GM19438 (cell line): Measurements from ENCODE around the gene TWIST2.

Experiments used
- ATAC-seq: cut with Tn5 transposase; IDR thresholded peaks from one replicate; pipeline ENCODE4 v1.9.1; 2021; ENCODE audit warnings: low read depth; ENCODE audit not compliant: unreplicated experiment

TWIST2 gene

DNA sequence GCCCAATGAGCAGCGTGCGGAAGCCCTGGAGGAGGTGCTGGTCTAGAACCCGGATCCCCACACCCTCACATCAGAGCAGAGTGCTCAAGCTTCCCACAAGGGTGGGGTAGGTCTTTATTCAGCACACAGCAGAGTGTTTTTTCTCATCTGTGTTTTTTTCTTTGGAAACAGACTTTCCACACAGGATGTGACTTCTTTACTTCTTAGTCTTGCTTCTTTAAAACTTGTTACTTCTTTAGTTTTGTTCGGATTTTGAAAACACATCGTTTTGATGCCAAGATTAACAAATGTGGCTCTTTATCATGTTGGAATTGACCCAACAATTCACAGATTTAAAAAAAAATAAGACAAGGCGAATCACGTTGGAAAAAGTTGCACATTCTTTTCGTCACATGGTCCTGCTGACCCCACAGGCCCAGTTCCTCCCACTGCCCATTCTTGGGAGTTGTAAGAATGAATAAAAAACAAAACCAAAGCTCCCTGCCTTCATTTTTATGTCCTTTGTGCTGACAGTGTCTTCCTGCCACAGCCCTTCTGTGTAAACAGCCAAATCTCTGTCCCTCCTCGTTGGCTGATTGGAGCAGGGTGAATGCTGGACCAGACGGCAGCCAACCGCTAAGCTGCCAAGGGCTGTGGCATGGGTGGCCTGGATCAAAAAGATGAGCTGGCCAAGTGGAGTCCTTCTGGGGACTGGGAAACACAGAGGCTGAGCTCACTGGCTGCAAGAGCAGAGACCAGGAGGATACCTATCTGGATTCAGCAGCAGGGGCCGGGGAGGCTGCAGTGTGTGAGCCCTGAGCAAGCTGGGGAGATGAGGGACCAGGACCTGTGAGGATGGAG, 81.6 kb downstream of the TWIST2 start:
- ATAC-seq, result no peak

DNA sequence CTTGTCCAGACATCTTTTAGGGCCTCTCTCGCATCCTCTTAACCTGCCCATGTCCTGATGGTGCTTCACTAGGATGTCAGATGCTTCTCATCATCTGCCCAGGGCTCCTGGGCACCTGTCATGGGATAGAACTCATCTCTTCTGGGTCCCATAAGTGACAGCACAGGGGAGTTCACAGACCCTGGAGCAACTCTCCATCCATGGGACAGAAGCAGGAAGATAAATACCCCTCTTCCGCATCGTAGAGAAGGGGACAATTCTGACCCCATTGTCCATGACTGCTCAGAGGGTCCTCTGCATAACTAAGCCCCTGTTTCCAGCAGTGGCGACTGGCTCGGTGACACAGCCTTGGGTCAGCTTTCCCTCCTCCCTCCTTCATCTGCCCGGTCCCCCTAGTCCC, 82.3 kb downstream of the TWIST2 start:
- ATAC-seq, result no peak

DNA sequence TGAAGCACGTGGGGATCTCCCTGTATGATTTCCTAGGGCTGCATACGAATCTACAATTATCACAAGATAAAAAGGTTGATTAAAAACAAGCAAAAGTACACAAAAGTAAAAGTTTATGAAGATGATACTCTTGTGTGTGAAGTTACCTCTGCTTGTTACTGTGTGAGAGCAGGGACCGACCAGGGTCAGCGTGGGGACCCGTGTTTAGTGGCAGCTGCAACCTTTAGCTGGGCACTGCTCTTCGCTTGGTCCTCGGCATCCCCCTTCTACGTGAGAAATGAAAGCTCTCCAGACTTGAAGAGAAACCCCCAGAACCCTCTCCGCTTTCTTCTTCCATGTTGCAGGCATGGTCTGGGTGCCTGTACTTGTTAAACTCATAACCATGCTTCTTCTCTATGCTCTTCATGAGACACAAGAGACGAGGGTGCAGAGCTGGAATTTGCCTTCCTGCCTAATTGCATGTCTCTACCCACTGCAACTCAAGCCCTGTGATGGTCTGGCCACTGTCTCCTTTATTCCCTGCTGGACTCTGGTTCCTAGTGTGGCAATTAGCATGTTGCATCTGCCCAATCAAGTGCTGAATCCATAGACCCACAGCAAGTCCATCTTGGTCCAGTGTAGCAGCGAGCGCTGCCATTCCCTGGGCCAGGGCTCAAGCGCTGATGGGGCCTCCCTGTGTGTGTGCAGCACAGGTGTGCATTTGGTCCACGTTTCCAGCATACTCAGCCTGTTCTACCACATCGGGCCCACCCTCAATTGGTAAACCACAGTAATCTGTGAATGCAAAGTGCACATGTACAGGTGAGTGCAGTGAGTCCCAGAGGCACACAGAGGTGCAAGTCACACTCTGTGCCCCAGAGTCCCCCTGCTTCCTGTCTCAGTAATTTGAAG, 88.5 kb downstream of the TWIST2 start:
- ATAC-seq, result no peak

DNA sequence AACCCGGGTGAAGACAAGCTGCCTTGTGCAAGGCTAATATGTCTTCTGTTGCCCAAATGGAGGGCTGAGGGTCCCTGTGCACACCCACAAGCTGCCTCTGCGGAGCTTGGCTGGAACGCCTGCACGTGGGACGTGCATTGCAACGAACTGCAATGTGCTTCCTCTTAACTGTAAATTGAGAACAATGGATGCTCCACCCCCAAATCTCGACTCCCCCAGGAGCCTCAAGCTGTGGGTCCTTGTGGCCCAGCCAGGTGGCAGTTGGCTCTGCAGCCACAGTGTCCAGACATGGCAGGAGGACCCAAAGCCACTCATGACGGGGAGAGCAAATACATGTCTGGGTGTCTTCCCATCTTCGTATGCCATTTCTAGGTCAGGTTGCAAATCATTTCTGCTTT, 90.1 kb downstream of the TWIST2 start:
- ATAC-seq, result no peak

DNA sequence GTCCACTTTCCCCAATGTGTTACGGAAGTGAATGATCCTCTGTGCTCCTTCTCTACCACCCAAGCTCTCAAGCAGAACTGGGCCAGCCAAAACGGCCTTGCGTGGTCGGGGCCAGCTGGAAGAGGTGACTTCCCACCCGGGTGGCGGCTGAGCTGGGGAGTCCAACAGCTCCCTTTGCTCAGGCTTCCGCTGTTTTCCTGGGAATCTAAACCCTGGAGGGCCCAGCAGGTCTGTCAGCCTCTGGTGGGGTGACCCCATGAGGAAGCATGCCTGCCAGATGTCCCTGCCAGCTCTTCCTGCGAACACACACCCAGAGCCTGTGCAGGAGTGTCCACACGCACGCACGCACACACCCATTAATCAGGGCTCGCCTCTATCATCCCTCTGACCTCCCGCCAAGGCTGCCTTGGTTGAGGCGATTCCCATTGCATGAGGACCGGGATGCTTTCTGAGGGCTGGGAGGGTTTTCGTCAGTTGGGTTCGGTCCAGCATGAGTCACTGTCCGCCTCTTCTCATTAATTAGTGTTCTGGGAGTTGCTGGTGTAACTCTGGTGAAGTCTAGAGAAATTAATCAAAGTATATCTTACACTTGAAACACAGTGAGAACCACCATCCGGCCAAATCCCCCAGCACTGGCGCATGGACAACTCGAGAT, 90.6 kb downstream of the TWIST2 start:
- no peak for ATAC-seq

DNA sequence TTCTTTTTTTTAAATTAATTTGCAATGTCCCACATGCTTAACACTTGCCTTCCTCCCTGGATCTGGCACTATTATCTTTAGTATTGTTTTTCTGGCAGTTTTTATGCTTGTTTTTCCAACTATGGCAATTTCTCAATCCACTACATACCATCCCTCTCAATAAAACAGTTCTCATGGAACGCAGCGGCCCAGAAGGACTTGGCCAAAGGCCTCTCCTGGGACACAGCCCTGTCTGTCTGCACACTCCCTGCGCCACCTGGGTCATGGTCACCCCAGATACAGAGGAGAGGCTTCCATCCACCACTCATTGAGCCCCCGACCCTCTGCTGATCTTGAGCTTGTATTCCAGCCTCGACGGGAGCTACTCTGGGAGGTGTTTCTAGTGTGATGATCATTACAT, 91.2 kb downstream of the TWIST2 start:
- no peak for ATAC-seq

DNA sequence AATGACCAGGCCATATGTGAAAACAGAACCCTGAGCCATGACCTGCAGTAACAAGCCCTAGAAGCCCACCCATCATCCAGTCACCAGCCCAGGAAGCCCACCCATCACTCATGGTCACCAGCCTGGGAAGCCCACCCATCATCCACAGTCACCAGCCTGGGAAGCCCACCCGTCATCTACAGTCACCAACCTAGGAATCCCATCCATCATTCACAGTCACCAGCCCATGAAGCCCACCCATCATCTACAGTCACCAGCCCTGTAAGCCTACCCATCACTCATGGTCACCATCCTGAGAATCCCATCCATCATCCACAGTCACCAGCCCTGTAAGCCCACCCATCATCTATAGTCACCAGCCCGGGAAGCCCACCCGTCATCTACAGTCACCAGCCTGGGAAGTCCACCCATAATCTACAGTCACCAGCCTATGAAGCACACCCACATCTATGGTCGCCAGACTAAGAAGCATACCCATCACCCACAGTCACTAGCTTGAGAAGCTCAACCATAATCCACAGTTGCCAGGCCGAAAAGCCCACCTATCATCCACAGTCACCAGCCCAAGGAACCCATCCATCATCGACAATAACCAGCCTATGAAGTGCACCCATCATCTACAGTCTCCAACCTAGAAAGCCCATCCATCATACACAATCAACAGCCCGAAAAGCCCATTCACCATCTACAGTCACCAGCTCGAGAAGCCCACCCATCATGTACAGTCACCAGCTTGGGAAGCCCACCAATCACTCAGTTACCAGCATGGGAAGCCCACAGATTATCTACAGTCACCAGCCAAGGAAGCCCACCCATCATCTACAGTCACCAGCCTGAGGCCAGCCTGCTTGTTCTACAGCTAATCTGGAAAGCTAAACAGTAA, 91.9 kb downstream of the TWIST2 start:
- ATAC-seq, result no peak

DNA sequence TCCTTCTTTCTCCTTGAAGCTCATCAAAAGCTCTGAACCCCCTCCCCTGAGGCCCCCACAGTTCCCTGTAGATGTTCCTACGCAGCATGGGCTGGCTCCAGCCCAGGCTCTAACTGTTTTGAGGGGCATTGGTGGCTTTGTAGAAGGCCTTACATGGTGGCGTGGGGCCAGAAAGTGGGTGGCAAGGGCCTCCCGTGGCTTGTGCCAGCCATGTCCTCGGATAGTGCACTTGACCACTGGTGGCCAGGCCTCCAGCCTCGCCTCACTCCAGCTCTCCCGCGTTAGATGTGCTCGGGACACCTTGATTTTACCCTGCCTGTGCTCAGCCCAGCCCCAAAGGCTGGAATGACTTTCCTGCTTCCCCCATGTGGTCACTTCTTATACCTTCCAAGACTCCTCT, 92.9 kb downstream of the TWIST2 start:
- ATAC-seq, result no peak

DNA sequence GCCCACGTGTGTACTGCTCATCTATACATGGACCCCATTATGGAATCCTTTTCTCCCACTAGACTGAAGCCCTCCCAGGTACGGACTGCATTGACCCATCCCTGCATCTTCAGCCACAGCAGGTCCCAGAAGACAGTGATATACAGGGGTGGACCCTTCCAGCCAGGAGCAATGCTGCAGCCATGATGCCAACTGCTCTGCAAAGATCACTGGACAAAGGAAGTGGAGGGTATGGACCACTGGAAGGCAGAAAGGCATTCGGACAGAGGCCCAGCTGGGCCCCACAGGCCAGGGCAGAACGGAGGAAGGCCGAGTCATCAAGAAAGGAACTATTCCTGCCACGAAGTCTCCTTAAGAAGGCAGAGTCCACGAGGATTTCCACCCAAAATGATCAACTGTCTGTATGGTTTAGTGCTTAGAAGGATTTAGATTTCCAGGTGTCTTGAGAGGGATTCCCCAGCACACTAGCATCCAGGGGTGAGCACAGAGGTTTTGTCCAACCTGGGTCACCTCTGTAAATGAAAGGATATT, 93.4 kb downstream of the TWIST2 start:
- no peak for ATAC-seq

DNA sequence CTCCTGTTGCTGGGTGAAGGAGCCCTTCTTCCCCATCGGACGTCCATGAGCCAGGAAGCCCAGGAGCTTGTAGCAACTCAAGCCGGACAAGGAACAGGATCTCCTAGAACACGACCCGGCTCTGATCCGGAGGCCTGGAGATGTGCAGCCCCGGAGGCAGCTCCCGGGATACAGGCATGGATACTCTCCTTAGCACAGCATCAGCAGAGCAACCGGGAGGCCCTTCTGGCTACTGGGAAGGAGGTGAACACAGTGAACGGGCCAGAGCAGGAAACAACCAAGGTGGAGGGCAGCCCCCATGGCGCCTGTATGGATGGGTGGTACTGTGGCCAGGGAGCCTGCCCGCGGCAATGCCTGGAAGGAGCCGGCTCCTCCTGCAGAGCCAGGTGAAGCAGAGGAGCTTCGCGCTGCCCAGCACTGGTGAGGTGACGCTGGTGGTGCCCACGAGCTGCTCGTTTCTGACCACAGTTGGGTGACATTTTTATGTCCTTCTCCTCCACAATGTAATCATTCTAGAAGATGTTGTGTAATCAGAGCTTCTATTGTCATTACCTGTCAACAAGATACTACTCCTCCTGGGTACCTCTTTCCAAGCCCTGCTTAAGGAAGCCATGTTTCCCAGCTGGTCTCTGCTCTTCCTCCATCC, 94.3 kb downstream of the TWIST2 start:
- ATAC-seq, result no peak

DNA sequence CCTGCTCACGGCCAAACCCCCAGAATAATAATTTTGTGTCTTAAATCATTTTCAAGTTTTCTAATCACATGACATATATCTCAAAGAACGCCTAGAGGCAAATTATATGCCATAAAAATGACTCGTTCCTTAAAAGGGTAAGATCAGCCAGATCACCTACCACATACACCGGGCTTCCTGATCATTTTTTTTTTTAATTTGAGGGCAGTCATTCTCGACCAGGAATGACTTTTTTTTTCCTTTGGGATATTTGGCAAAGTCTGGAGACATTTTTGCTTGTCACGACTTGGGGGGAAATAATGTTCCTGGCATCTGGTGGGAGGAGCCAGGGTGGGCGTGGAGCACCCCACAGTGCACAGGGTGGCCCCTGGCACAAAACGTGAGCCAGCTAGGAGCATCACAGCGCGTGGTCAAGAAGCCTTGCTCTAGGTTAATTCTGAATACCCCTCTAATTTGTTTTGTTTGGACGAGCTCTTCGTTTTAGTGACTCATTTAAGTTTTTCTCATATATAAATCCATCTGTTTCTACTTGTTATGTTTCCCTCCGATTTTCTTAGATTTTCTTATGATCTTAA, 94.9 kb downstream of the TWIST2 start:
- no peak for ATAC-seq

DNA sequence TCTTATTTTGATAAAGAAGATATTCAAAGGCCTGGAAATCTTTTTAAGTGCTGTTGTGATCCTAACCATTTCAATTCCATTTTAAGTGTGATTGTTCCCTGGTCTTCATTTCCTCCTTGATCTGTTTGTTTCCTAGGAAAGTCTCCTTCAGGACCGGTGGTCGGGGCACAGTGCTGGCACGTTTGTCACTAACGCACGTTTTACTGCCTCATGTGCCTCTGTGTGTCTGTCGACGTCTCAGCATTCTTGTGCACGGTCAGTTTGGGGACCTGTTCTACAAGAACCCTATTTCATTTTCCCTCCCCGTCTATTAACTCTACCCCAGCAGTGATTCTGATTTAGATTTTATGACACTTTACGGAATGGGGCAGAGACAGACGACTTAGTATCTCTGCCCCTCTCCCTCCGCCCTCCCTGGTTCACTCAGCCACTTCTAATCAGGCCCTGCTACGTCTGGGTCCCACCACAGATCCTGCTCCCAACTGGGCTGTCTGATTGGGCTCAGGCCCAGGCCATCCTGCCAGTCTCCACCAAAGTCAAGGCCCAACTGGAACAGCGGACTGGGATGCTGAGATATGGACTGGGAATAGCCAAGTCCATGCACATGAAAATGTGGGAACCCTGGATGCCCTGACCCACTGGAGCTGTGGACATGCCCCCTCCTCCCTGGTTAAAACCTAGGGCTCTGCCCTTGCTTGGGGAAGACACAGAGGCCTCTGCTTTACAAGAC, 95.6 kb downstream of the TWIST2 start:
- no peak for ATAC-seq

DNA sequence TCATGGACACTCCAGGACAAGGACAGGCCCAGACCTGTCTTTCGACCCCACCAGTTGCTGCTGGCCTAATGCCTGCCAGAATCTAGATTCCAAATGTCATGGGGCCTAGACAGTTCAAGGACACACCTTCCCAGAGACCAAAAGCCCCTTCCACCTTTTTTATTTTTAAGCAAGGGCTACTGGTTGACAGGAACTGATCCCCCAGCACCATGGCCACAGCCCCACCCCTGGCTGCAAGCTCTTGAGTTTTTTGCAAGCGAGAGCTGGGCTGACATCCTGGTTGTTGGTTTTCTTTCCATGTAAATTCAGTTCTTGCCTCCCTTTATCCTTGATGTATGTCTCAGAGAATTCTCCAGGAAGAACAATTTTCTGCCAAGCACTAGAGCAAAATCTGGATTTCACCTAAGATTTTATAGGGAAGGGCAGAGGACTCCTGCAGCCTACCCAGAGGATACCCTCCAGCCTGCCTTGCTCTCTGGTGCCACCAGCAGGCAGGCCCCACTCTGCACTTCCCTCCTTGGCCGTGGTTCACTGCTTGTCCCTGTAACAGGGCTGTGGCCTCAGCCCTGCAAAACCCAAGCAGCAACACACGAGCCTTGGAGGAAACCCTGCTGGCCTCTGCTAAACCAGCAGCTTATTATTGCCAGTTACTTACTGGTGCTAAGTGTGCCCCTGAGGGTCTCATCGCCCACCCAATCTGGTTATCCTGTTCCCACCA, 97.7 kb downstream of the TWIST2 start:
- ATAC-seq, result no peak

DNA sequence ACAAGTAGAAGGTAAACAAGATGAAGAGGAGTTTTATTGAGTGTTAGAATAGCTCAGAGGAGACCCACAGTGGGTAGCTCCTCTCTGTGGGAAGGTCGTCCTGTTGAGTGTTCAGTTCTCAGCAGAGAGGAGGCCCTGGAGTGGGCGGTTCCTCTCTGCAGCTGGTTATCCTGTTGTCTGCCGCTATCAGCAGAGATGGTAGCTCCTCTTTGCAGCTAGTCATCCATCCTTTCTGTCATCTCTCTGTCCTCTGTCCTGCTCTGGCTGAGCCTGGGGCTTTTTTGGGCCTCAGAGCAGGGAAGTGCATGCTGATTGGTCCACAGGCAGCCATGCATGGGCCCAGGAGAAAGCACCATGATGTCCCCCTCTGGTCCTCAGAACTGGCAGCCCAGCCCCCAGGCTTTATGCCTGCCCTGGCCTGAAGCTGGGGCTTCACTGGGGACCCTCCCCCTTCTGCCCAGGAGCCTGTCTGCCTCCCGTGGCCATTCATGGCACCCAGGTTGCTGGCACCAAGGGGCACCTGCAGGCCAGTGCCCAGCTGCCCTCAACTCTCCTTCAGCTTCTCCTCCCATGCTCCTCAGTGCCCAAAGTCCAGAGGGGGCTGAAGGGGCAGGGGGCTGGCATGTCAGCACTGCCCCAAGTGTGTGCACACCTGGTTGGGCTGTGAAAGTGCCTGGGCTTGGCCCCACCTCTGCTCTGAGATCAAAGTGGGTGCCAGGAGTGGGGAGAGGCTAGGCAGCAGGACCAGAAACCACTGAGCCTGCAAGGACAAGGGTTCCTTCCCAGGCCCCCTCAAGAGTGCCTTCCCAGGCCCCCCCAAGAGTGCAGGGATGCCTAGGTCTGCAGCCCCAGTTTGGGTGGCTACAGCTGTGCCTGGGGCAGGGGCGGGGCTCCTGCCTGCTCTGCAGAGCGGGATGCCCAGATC, 98.7 kb downstream of the TWIST2 start:
- ATAC-seq, result no peak

DNA sequence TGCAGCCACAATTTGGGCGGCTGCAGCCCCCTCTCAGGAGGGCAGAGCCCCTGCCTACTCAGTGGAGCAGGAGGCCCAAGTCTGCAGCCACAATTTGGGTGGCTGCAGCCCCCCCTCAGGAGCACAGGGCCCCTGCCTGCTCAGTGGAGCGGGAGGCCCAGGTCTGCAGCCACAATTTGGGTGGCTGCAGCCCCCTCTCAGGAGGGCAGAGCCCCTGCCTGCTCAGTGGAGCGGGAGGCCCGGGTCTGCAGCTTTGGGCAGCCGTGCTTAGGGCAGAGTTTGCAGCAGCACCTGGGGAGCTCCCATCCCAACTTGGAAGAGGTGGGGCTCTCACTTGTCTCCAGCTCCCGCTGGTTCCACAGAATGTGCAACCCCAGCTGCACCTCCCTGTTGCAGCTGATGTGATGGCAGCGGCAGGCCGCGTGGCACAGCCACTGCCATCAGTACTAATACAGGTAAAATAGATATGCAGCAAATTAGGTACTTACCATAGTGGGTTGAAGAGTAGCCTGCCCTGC, 99.4 kb downstream of the TWIST2 start:
- ATAC-seq, result no peak

DNA sequence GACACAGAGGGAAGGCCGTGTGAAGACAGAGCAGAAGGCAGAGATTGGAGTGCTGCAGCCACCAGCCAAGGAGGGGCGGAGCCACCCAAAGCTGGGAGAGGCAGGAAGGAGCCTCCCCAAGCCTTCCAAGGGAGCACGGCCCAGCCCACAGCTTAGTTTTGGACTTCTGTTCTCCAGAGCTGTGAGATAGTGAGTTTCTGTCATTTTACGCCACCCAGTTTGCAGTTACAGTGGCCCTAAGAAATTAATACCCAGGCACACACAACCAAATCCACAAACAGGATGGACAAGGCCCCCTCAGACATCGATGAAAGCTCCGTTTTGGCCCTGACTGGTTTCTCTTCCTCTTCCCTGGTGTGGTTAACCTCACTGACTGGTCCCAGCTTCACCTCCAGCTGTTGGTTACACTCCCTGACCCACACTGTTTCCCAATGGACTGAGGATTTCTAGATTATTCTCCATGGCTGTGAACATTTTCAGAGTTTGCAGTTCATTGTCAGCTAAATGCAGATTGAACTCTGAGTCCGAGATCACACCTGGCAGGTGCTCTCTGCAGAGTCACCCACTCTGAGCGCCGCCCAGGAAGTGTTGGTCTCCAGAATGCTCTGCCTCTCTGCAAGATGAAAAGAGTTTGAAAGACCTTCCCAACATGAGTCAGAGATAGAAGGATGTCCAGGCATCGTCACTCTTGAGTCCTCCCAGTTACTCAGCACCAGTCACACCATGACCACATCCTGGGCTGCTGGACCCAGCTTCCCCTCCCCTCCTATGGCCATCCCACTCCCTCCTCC, 100.2 kb downstream of the TWIST2 start:
- ATAC-seq, result no peak
